Measurements from ENCODE around the gene ALDH8A1.

GRCh38 chr6:134902074-134902861, 47.6 kb downstream of the ALDH8A1 start:
- TF ChIP-seq CTCF (IDR thresholded peaks at IDR 0.05; ENCODE audit: insufficient read depth, low read depth, low read length) (no peak), EZH2 (IDR thresholded peaks at IDR 0.05; ENCODE audit: insufficient read depth, low read length) (no peak)
